CD4-positive, CD25-positive, alpha-beta regulatory T cell (primary cell): ENCODE results near the gene PRKG2. TPM values are rescaled to one million over a fixed set of nuclear protein-coding genes. Genes with fewer than 3 reads are reported as not detected.

ENCODE experiments used
- ATAC-seq, 2 donors: fragments of 150-1000 bp; cut with Tn5 transposase; one replicate each; pipeline ENCODE4 v1.10.0; 2021; ENCODE audit warnings: low read depth in 2 of 2, moderate number of reproducible peaks in 2 of 2, moderate library complexity in 1 of 2
- DNase-seq, 3 donors: peaks; one replicate each; pipeline versions ENCODE4 v3.0.0 to v3.0.0-alpha.2; 2012 to 2022; ENCODE audit warnings: mixed read lengths in 1 of 3
- H3K27ac ChIP-seq: one replicate; pipeline ENCODE4 v1.7.0; 2013; ENCODE audit warnings: mild to moderate bottlenecking, low read length; ENCODE audit not compliant: insufficient read depth, poor library complexity, severe bottlenecking
- H3K27me3 ChIP-seq: one replicate; pipeline ENCODE4 v1.7.0; 2013; ENCODE audit warnings: low read length; ENCODE audit not compliant: control insufficient read depth, insufficient read depth
- H3K36me3 ChIP-seq: one replicate; pipeline ENCODE4 v1.7.0; 2013; ENCODE audit warnings: mild to moderate bottlenecking, low read length, moderate library complexity; ENCODE audit not compliant: control insufficient read depth, insufficient read depth
- H3K4me1 ChIP-seq: 2 replicates; pipeline ENCODE4 v1.7.0; 2013; ENCODE audit warnings: mild to moderate bottlenecking, low read length; ENCODE audit not compliant: insufficient read depth, control insufficient read depth, poor library complexity, severe bottlenecking
- H3K4me3 ChIP-seq: one replicate; pipeline ENCODE4 v1.7.0; 2013; ENCODE audit warnings: low read depth, mild to moderate bottlenecking, low read length, moderate library complexity
- H3K9me3 ChIP-seq, 2 experiments: 1 replicate in 1 of 2; 2 replicates in 1 of 2; pipeline ENCODE4 v1.7.0; 2013; ENCODE audit warnings: low read length in 2 of 2, mild to moderate bottlenecking in 1 of 2, moderate library complexity in 1 of 2; ENCODE audit not compliant: control insufficient read depth in 2 of 2
- H3K27ac Mint-ChIP-seq, 3 donors: one replicate each; pipeline ENCODE4 v1.8.0; 2020 to 2022; ENCODE audit warnings: mild to moderate bottlenecking in 3 of 3, mixed read lengths in 3 of 3, moderate library complexity in 2 of 3
- H3K27me3 Mint-ChIP-seq: one replicate; pipeline ENCODE4 v1.8.0; 2022; ENCODE audit warnings: mild to moderate bottlenecking, mixed read lengths
- H3K36me3 Mint-ChIP-seq: one replicate; pipeline ENCODE4 v1.8.0; 2020; ENCODE audit warnings: mixed read lengths
- H3K4me1 Mint-ChIP-seq, 4 donors: one replicate each; pipeline ENCODE4 v1.8.0; 2020 to 2022; ENCODE audit warnings: mixed read lengths in 4 of 4, mild to moderate bottlenecking in 1 of 4
- H3K4me3 Mint-ChIP-seq, 4 donors: one replicate each; pipeline ENCODE4 v1.8.0; 2020 to 2022; ENCODE audit warnings: mild to moderate bottlenecking in 4 of 4, mixed read lengths in 4 of 4, moderate library complexity in 3 of 4
- H3K9me3 Mint-ChIP-seq, 7 donors: one replicate each; pipeline ENCODE4 v1.8.0; 2020 to 2022; ENCODE audit warnings: mixed read lengths in 7 of 7, mild to moderate bottlenecking in 3 of 7, moderate library complexity in 2 of 7
- polyA plus RNA-seq, 4 donors: library from polyadenylated mRNA; unstranded; fragments of 300-500 nt; fragmentation: Illumina TruSeq; gene quantifications; one replicate each; pipeline ENCODE4 v1.2.3, GENCODE V29; 2021
- total RNA-seq: library from RNA; stranded (reverse); gene quantifications from one replicate; pipeline ENCODE4 v1.2.3, GENCODE V29; 2022

PRKG2 gene
- total and polyA plus RNA-seq, 5 donors from 2014 or later = 0.41 to 2.6 (median 2.0) TPM; not detected in 1

GRCh38 chr4:81255524-81255923 lies 40.5 kb upstream of the PRKG2 start:
- Histone ChIP-seq H3K27ac (no peak overlapping the region), H3K9me3 (no peaks in the 10 kb centered on the region), H3K4me1 (no peaks in the 10 kb centered on the region), H3K36me3 (no peaks in the 10 kb centered on the region), H3K4me3 (no peak overlapping the region), H3K27me3 (no peaks in the 10 kb centered on the region)
- no peak overlapping the region for H3K4me3 Mint-ChIP-seq
- no peaks in the 10 kb centered on the region for H3K36me3 Mint-ChIP-seq
- no peak for DNase-seq
- ATAC-seq = no peak
- H3K27me3 Mint-ChIP-seq = no peaks in the 10 kb centered on the region
- H3K9me3 Mint-ChIP-seq = peaks cover 0 to 3% (median 0%) of the 10 kb centered on the region in 7 donors
- no peak overlapping the region for H3K27ac Mint-ChIP-seq
- H3K4me1 Mint-ChIP-seq = no peaks in the 10 kb centered on the region

GRCh38 chr4:81250430-81250829 lies 35.4 kb upstream of the PRKG2 start:
- Mint-ChIP-seq H3K27me3 (no peaks in the 10 kb centered on the region), H3K4me1 (no peaks in the 10 kb centered on the region), H3K9me3 (peaks cover 0 to 3% (median 0%) of the 10 kb centered on the region in 7 donors), H3K36me3 (no peaks in the 10 kb centered on the region), H3K4me3 (no peak overlapping the region), H3K27ac (no peak overlapping the region)
- Histone ChIP-seq H3K36me3 (no peaks in the 10 kb centered on the region), H3K4me3 (no peak overlapping the region), H3K27me3 (no peaks in the 10 kb centered on the region), H3K4me1 (no peaks in the 10 kb centered on the region), H3K27ac (no peak overlapping the region), H3K9me3 (no peaks in the 10 kb centered on the region)
- no peak for ATAC-seq
- no peak for DNase-seq

GRCh38 chr4:81245218-81246009 lies 30.4 kb upstream of the PRKG2 start:
- no peak for DNase-seq
- Histone ChIP-seq H3K36me3 (no peaks in the 10 kb centered on the region), H3K27me3 (no peaks in the 10 kb centered on the region), H3K4me3 (no peak overlapping the region), H3K9me3 (no peaks in the 10 kb centered on the region), H3K4me1 (no peaks in the 10 kb centered on the region), H3K27ac (no peak overlapping the region)
- ATAC-seq = no peak
- no peaks in the 10 kb centered on the region for H3K36me3 Mint-ChIP-seq
- peaks cover 5% of the 10 kb centered on the region for H3K27me3 Mint-ChIP-seq
- no peak overlapping the region for H3K4me3 Mint-ChIP-seq
- no peaks in the 10 kb centered on the region for H3K4me1 Mint-ChIP-seq
- H3K9me3 Mint-ChIP-seq = peaks cover 0 to 7% (median 0%) of the 10 kb centered on the region in 7 donors
- H3K27ac Mint-ChIP-seq = no peak overlapping the region

- H3K36me3 Mint-ChIP-seq = no peaks in the 10 kb centered on the region
- DNase-seq = no peak
- ATAC-seq = no peak
Observed at GRCh38 chr4:81237791-81238190, 22.8 kb upstream of the PRKG2 start.

GRCh38 chr4:81235982-81236749 lies 21.1 kb upstream of the PRKG2 start:
- no peak overlapping the region for H3K4me3 Mint-ChIP-seq
- peaks cover 0 to 13% (median 2%) of the 10 kb centered on the region in 7 donors for H3K9me3 Mint-ChIP-seq
- no peaks in the 10 kb centered on the region for H3K9me3 ChIP-seq
- no peaks in the 10 kb centered on the region for H3K4me1 Mint-ChIP-seq
- no peaks in the 10 kb centered on the region for H3K36me3 Mint-ChIP-seq
- H3K27me3 ChIP-seq = no peaks in the 10 kb centered on the region
- ATAC-seq (no peak), DNase-seq (no peak)
- H3K36me3 ChIP-seq = no peaks in the 10 kb centered on the region
- H3K4me3 ChIP-seq = no peak overlapping the region
- no peak overlapping the region for H3K27ac ChIP-seq
- H3K27ac Mint-ChIP-seq = peak overlapping the region in 1 of 3 donors; percentile 76
- H3K4me1 ChIP-seq = no peaks in the 10 kb centered on the region
- H3K27me3 Mint-ChIP-seq = peaks cover 4% of the 10 kb centered on the region

More at GRCh38 chr4:81237791-81238190, 22.8 kb upstream of the PRKG2 start:
- H3K9me3 Mint-ChIP-seq = peaks cover 0 to 13% (median 2%) of the 10 kb centered on the region in 7 donors
- no peaks in the 10 kb centered on the region for H3K27me3 ChIP-seq
- no peaks in the 10 kb centered on the region for H3K9me3 ChIP-seq
- no peak overlapping the region for H3K4me3 Mint-ChIP-seq
- no peak overlapping the region for H3K27ac Mint-ChIP-seq
- H3K36me3 ChIP-seq = no peaks in the 10 kb centered on the region
- H3K4me1 ChIP-seq = no peaks in the 10 kb centered on the region
- no peak overlapping the region for H3K27ac ChIP-seq
- peaks cover 4% of the 10 kb centered on the region for H3K27me3 Mint-ChIP-seq
- H3K4me3 ChIP-seq = no peak overlapping the region
- H3K4me1 Mint-ChIP-seq = no peaks in the 10 kb centered on the region

GRCh38 chr4:81227968-81228367 lies 12.9 kb upstream of the PRKG2 start:
- H3K27me3 Mint-ChIP-seq = peaks cover under 1% of the 10 kb centered on the region
- H3K4me1 ChIP-seq = no peaks in the 10 kb centered on the region
- ATAC-seq = no peak

GRCh38 chr4:81227138-81227537 lies 12.1 kb upstream of the PRKG2 start:
- no peaks in the 10 kb centered on the region for H3K4me1 ChIP-seq
- no peaks in the 10 kb centered on the region for H3K4me1 Mint-ChIP-seq
- no peaks in the 10 kb centered on the region for H3K36me3 Mint-ChIP-seq
- H3K9me3 Mint-ChIP-seq = peaks cover 0 to 20% (median 2%) of the 10 kb centered on the region in 7 donors
- no peak overlapping the region for H3K27ac ChIP-seq
- DNase-seq = no peak
- no peak overlapping the region for H3K4me3 ChIP-seq
- H3K36me3 ChIP-seq = no peaks in the 10 kb centered on the region
- ATAC-seq = no peak
- no peaks in the 10 kb centered on the region for H3K9me3 ChIP-seq
- H3K27me3 Mint-ChIP-seq = peaks cover 6% of the 10 kb centered on the region
- no peaks in the 10 kb centered on the region for H3K27me3 ChIP-seq
- H3K27ac Mint-ChIP-seq = no peak overlapping the region
- H3K4me3 Mint-ChIP-seq = no peak overlapping the region

More at GRCh38 chr4:81227968-81228367, 12.9 kb upstream of the PRKG2 start:
- Histone ChIP-seq H3K27me3 (no peaks in the 10 kb centered on the region), H3K9me3 (no peaks in the 10 kb centered on the region), H3K27ac (no peak overlapping the region), H3K4me3 (no peak overlapping the region), H3K36me3 (no peaks in the 10 kb centered on the region)
- H3K4me3 Mint-ChIP-seq = no peak overlapping the region
- no peak overlapping the region for H3K27ac Mint-ChIP-seq
- no peaks in the 10 kb centered on the region for H3K36me3 Mint-ChIP-seq
- no peak for DNase-seq
- no peaks in the 10 kb centered on the region for H3K4me1 Mint-ChIP-seq
- peaks cover 0 to 20% (median 3%) of the 10 kb centered on the region in 7 donors for H3K9me3 Mint-ChIP-seq
